HG03457 (cell line): ENCODE measurements around the gene UBASH3B.

Source experiments
- ATAC-seq: cut with Tn5 transposase; IDR thresholded peaks from one replicate; pipeline ENCODE4 v1.9.1; 2021; ENCODE audit warnings: moderate number of reproducible peaks; ENCODE audit not compliant: unreplicated experiment

Gene UBASH3B

DNA sequence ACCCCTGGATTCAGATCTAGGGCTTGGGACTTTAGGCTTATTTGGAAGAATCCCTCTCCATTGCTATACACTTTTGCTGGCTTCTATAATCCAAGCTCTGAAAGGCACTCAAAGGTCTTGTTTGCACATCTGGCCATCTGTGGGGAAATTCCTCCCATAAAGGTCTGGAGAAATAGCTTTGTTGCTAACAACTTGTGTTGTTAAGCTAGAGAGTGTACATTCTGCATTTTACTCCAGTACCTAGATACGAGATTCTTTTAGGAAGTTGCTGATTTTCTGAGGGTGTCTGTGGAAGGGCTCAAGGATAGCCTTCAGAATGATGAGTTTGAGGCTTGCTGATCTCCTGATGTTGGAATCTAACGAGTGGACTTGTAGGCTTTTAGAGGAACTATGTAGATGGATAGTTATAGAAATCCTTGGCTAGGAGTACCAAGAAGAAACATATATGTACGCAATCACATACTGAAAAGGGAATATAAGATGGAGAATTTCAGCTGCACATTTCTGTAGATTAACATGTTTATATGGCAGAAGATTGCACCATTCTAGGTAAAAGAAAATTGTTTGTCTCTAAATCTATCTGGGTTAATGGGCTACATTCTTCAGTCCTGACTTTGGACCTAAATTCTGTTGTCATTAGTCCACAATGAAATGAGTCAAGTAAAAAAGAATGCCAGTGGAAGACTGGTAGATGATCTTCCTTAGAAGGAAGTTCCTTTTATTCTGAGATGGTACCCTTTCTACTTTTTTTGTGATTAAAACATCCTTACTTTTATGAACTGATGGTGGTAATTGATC, 51.0 kb downstream of the UBASH3B start:
- ATAC-seq: no peak

DNA sequence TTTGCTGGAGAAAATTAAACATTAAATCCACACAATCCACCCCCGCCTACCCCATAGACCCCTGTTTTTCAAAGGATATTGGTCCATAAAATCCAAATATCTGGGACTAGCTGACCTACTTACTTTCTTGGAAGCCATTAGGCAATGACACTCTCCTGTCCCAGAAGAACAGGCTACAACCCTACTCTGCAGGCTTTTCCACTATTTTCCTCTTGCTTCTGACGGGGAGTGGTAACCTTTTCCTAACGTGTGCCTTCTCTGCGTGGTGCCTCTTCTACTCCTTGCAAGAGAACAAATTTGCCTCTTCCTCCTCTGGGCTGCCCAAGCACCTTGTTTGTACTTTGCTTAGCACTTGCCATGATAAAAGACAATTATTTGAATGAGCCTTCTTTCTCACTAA, 51.6 kb downstream of the UBASH3B start:
- ATAC-seq: no peak

DNA sequence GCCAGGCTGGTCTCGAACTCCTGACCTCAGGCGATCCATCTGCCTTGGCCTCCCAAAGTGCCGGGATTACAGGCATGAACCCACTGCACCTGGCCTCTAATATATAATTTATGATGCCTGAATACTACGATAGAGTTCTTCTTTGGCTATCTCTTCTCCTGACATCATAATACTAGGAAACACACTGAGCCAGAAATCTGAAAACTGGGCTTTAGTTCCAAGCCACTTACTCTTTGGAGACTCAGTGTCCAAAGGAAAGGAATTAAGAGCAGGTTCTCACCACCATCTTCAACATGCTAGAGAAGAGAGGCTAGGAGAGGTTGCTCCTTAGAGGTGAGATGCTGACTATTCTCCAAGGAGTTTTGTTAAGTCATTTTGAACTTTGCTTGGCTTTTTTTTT, 52.4 kb downstream of the UBASH3B start:
- ATAC-seq: no peak

DNA sequence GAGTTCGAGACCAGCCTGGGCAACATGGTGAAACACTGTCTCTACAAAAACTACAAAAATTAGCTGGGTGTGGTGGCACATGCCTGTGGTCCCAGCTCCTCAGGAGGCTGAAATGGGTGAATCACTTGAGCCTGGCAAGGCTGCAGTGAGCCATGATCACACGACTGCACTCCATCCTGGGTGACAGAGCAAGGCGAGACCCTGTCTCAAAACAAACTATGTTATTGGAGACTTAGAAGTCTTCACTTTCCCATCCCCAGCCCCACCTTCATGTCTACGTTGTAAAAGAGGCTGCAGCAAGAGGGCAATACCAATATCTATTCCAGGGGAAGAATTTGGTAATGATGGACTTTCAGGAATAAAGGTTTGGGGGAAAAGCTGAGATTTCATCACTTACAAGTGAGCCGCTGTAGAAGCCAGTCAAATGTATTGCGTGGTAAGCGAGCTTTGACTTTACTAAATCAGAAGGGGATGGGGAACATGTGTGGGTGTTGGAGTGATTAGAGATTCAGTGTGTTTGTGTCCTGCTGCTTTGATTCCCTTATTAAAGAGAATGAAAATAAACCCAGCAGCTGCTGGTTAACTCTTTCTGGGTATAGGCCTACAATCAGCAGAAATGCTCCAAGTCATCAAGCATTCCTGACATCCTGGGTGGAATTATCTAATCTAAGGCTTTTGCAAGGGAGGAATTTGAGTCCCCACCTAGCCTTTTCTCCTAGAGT, 53.7 kb downstream of the UBASH3B start:
- no peak for ATAC-seq

DNA sequence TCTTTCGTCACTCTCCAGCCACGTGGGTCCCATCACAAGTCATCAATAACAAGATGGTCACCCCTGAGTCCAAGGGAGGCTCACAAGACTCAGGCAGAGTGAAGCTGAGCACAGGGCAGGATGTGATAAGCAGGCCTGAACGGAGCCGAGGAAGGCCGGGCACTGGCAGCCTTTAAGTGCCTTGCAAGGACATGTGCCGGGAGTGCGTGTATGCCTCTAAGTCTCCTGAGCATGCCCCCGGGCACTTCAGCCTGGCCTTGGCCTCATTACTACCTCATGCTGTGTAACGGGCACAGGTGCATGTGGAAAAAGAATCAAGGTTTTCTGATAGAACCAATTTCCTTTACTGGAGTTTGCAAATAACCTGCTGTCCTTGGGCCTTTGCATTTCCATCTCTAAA, 55.8 kb downstream of the UBASH3B start:
- no peak for ATAC-seq

DNA sequence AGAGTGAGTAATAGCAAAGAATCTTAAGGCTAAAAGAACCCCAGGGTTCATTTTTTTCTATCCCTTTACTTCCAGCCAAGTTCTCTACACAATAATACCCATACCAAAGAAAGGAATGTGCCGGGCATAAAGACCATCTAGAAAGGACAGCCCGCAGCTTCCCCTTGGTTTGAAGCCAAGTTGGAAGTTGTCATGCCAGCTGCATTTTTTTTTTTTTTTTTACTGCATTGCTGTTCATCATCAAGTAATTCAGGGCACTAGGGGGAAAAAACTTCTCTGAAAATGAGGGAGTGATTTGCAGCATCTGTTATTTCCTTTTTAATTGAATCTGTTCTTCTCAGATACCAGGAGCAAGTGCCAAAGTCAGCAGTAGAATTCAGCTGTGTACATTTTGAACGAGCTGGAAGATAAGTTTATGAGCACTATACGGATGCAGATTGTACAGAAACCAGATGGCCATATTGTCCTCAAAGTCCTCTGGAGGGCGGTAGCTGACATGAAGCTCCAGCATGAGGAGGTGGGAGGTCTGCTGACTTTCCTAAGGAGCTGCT, 56.4 kb downstream of the UBASH3B start:
- ATAC-seq: no peak

DNA sequence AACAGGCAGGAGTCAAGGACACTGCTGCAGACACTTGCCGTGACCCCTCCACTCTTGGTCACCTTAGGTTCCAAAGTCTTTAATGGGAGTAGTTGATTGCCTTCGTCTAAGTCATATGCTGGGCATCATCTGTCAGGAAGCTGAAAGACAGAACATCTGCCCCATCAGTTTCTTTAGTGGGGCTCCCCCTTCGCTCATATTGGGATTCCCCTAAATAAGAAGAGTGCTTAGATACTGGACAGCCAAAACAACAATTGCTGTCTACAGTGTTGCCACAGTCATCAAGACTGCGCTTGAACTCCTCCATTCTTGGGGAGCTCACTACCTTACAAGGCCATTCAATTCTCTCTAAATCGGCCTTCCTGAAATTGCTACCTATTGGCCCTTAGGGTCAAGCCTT, 58.5 kb downstream of the UBASH3B start:
- ATAC-seq: no peak

DNA sequence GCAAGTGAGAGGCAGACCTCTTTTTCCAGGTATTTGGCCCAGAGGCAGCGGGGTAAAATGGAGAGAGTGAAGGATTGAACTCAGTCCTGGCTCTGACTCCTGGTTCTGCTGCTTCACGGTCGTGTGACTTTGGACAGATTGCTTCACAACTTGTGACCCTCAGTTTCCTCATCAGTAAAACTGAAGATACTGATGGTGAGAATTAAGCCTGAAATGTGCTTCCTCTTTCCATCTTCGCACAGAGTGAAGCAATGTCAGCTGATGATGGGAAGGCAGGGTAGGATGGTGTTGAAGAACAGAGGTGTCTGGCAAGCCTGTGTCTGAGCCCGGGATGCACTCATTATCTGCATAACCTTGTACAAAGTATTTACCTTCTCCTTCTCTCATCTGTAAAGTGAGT, 59.0 kb downstream of the UBASH3B start:
- no peak for ATAC-seq

DNA sequence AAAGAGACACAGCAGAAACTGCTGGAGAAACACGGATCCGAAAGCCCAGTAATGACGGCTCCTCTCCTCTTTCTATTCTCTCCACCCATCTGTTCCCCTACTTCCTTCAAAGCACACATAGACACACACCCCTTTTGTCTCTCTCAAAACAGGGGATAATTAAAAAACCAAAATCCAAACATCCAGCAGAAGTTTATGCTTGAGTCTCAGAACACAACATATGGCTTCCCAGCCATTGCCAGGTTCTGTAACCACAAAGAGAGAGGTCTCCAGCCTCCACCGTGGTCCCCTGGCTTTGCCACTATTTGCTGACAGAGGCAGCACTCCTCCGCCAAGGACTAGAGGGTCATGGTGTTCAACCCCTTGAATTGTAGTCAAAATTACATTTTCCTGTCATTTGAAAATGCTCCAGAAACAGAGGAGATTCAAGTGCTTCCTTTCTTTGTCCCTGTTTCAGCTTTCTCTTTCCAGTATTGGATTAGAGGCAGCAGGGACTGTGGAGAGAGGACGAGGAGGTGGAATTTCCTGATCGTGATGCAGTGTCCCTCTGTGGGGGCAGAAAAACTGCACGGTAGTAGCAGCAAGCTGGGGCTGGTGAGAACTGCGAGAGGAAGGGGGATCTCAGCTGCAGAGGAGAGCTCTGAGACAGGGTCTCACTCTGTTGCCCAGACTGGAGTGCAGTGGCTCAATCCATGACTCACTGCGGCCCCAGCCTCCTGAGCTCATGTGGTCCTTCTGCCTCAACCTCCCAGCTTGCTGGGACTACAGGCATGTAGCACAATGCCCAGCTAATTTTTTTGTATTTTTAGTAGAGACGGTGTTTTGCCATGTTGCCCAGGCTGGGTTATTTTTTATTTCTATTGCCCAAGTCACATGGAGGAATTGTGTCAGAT, 60.3 kb downstream of the UBASH3B start:
- ATAC-seq: no peak

DNA sequence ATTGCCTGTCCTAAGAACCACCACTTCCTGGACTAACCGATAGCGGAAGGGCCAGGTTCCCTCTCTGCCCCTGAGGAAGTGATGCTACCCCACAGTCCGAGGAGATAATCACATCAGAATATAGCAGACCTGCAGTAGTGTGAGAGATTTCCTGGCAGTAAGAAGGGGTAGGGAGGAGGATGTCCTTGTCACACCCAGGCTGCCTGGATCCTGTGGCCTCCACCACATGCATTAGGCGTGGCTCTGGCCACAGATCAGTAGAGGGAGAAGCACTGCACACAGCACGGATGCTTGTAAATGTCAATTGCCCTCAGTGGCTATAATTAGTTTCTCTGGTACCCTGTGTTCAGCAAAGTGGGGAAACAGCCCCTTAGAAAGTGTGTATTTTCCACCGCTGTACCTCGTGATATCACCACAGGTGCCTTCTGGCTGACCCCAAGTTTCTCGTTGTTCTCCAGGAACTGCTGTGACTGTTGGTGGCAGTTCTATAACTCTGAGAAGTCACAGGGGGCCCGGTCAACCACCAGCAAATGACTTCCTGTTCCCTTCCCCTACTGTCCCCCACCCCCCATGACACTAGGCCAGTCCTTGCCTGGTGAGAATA, 61.8 kb downstream of the UBASH3B start:
- ATAC-seq: peak; percentile 70

DNA sequence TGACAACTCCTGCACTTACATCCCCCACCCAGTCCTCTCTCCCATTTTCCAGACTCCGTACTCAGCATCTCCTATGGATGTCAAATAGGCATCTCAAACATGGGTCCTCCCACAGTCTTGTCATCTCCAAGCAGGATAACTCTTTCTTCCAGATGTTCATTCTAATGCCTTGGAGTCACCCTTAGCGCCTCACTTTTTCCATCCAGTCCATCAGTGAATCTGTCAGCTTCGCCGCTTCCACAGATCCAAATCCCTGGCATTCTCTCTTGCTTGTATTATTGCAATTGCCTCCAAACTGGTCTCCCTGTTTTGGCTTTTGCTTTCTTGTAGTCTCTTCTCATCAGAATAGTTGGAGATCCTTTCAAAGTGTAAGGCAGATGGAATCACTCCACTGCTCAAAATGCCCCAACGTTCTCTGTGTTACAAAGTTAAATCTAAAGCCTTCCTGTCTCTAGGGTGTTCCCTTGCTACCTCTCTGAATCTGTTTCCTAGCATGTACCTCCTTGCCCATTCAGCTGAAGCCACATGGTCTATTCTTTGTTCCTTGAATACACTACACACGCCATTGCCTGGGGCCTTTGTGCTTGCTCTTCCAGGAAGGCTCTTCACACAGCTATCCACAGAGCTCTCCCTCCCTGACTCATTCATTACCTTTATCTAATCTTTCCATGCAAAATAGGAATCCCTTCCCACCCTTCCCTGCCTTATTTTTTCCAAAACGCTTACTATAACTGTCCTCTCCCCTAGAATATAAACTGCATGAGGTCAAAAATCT, 64.8 kb downstream of the UBASH3B start:
- no peak for ATAC-seq

DNA sequence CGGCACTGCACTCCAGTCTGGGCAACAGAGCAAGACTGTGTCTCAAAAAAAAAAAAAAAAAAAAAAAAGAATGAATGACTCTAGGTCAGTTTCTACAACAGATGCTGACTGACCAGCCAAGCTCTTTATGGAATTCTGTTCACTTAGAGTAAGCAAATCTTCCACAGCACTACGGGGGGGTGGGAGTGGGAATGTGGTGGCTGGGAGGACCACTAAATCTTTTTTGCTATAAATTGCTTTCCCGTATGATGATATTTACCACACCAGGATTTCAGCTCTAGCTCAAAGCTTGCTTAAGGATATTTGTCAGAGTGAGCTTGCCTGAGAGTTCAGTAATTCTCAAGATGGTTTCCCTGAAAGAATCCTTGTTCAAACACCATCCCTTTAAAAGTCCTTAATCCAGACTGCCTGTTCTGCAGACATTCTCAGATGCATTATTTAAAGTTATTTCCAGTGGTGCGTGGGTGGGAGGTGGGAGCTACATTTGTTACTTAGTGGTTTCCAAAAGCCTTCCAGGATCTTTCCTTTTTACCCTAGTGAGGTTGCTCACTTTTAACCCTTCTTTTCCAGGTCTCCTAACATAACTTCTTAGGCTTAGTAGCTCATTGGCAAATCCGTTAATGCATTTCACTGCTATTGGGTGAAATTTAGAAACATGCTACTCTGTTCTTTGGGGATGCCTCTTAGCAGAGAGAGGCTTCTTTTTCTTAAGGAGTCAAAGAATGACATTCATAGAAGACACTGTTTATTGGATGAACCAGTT, 65.9 kb downstream of the UBASH3B start:
- ATAC-seq: no peak

DNA sequence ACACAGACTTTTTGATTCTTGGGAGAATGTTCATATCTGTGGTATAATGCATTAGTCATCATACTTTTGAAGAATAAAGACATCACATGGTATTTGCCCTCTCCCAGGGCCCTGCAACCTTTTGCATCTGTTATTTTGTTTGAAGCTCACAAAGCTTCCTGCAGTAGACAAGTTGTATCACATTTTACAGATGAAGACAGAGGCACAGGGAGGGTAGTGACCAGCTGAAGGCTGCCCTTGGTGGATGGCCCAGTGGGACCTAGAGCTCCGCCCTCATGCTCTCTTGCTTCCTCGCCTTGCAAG, 66.4 kb downstream of the UBASH3B start:
- ATAC-seq: no peak

DNA sequence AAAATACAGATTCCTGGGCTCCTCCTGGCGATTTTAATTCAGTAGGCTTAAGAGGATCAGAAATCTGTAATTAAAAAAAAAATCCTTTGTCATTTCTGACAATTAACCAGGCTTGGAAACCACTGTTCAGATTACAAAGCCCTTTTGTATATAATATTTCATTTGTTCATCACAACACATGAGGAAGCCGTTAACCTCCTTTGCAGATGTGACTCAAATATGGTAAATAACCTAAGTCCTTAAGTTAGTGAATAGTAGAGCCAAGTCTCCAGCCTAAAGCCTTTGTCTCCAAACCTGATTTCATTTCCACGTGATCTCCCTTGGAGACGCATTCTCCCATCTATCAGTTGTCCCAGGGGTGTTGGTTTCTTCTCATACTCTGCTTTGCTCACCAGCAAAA, 67.6 kb downstream of the UBASH3B start:
- no peak for ATAC-seq

DNA sequence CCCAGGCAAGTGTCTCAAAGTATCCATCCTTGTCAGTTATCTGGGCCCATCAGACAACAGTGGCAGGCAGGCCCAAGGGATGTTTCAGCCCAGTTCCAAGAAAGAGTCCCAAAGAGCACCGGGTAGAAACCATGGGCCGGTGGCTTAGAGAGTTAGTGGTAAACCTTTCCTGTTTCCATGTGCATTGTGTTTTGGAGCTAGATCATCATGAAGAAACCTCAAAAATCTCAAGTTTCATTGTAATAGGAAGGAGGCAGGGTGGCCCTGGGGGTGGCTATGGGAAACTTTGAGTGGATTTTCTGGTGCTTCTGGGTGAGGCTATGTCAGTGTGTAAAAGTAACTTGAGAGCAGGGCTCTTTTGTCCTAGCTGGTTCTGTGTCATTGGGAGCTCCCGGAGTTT, 68.1 kb downstream of the UBASH3B start:
- ATAC-seq: no peak

DNA sequence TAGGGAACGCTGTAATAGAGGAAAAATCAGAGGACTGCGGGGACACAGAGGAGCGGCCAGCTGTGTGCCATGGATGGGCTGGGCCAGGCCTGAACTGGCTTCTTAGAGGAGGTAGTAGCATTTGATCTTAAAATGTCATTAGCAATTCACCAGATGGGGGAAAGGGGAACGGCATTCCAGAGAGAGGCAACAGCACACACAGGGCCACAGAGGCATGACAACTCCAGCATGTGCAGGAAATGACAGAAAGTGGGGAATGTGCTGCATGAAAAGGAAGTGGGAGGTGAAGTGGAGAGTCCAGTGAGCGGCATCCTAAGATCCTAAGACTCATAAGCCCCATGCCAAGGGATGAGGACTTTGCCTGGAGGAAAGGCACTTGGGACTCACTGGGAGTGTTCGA, 69.0 kb downstream of the UBASH3B start:
- ATAC-seq: no peak

DNA sequence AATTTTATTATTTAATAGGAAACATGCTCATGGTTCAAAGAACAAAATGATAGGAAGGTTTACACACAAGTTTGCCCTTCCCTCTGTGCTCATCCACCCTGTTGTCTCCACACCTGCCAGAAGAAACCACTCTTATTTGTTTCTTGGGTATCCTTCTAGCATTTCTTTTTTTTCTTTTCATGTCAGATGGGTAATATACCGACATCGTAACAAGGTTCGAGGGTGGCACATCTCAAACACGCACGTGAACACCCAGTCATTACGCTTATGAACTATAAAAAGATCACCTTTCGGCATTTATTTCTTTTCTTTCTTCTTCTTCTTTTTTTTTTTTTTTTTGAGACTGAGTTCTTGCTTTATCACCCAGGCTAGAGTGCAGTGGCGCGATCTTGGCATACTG, 70.5 kb downstream of the UBASH3B start:
- ATAC-seq: no peak

DNA sequence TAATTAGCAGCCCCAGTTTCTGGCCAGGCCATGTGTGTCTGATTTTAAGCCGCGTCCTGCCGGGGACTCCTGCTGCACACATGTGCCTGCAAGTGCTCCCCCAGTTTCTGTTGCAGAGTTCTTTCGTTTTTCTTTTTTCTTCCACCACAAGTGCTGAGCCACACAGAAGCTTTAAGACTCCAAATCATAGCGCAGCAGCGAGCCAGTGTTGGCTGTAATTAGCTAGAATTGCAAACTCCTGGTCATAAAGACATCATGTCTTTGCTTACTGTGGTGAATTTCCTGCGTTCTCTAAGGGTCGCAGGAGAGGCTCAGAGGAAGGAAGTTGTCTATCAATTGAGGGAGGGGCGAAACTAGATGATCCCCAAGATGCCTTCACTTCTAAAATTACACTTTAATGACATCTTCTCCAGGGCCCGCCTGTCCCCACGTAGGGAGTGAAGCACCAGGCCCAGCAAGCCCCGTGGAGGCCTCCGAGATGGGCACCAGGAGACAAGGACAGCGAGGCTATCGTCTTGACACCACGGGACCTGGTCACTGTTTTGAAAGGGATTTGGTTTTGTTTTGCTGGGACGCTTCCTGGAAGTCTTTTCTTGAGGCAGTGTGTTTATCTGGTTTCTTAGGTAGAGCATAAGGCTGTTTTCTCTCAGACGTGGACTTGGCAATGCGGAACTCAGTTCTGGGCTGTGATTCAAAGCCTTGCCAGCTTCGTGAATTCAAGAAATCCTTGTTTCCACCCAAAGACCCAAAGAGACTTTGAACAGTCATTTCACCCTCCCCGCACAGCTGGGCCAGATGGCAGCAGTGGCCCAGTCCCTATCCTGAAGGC, 71.8 kb downstream of the UBASH3B start:
- ATAC-seq: no peak

DNA sequence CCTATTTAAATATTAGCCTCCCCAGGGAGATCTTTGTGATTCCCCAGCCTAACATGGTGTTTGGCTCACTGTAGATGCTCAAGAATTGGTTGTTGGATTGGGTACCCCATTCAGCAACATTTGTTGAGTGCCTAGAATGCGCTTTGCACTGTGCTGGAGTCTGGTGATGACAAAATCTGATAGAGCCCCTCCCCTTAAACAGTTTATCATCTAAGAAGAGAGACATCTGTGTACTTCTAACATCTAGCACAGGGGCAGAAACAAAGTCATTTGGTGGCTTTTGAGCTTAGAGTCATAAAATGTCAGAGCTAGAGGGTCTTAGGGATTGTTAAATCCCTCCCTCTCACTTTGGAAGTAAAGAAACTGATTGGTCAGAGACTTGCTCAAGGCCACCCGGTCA, 73.0 kb downstream of the UBASH3B start:
- ATAC-seq: no peak
